OCI-LY1 (cell line): Measurements from ENCODE around the gene MED6.

Experiments
- H2AFZ ChIP-seq: fragments of 200-600 bp; sonication (generic), shearing (Covaris generic); 2 replicates; pipeline ENCODE4 v1.6.0; 2014; ENCODE audit warnings: antibody characterized with exemption, mild to moderate bottlenecking, low read length
- H3F3A ChIP-seq: fragments of 200-600 bp; sonication (generic), shearing (Covaris generic); 2 replicates; pipeline ENCODE4 v1.6.0; 2014; ENCODE audit warnings: mild to moderate bottlenecking, antibody characterized with exemption, low read length, moderate library complexity; ENCODE audit not compliant: insufficient read depth
- H3K27ac ChIP-seq: fragments of 200-600 bp; sonication (generic); 2 replicates; pipeline ENCODE4 v1.5.1; 2014; ENCODE audit warnings: low read length, mixed run types, mild to moderate bottlenecking, low read depth; ENCODE audit not compliant: poor library complexity, severe bottlenecking
- H3K27me3 ChIP-seq: fragments of 200-600 bp; sonication (generic); 2 replicates; pipeline ENCODE4 v1.6.0; 2014; ENCODE audit warnings: antibody characterized with exemption, mild to moderate bottlenecking, low read length, moderate library complexity; ENCODE audit not compliant: insufficient read depth
- H3K36me3 ChIP-seq: fragments of 200-600 bp; sonication (generic); 2 replicates; pipeline ENCODE4 v1.6.1; 2014; ENCODE audit warnings: mild to moderate bottlenecking, antibody characterized with exemption, low read length, moderate library complexity, mixed read lengths; ENCODE audit not compliant: insufficient read depth
- H3K4me1 ChIP-seq: fragments of 200-600 bp; sonication (generic); 2 replicates; pipeline ENCODE4 v1.5.1; 2014; ENCODE audit warnings: mild to moderate bottlenecking, low read length, moderate library complexity; ENCODE audit not compliant: insufficient read depth, severe bottlenecking
- H3K4me2 ChIP-seq: fragments of 200-600 bp; sonication (generic), shearing (Covaris generic); 2 replicates; pipeline ENCODE4 v1.6.1; 2014; ENCODE audit warnings: low read length
- H3K4me3 ChIP-seq: fragments of 200-600 bp; sonication (generic); 2 replicates; pipeline ENCODE4 v1.5.1; 2014; ENCODE audit warnings: low read length, low read depth, mild to moderate bottlenecking, mixed read lengths; ENCODE audit not compliant: poor library complexity, severe bottlenecking
- H3K79me2 ChIP-seq: fragments of 200-600 bp; shearing (Covaris generic); 2 replicates; pipeline ENCODE4 v1.6.1; 2016; ENCODE audit warnings: mixed run types, low read length, mixed read lengths; ENCODE audit not compliant: insufficient read depth
- H3K9ac ChIP-seq: fragments of 200-600 bp; sonication (generic), shearing (Covaris generic); 2 replicates; pipeline ENCODE4 v1.6.1; 2014; ENCODE audit warnings: mild to moderate bottlenecking, low read length, mixed read lengths
- H3K9me2 ChIP-seq: fragments of 200-600 bp; sonication (generic), shearing (Covaris generic); 2 replicates; pipeline ENCODE4 v1.6.1; 2014; ENCODE audit warnings: low read depth, mild to moderate bottlenecking, low read length, mixed read lengths
- H3K9me3 ChIP-seq: fragments of 200-600 bp; shearing (Covaris generic); 2 replicates; pipeline ENCODE4 v1.6.1; 2014; ENCODE audit warnings: low read length, mixed read lengths
- H4K20me1 ChIP-seq: fragments of 200-600 bp; sonication (generic), shearing (Covaris generic); 2 replicates; pipeline ENCODE4 v1.6.0; 2016; ENCODE audit warnings: mild to moderate bottlenecking, low read length; ENCODE audit not compliant: insufficient read depth
- EZH2 ChIP-seq: fragments of 200-600 bp; sonication (generic), shearing (Covaris generic); IDR thresholded peaks from 2 replicates; pipeline ENCODE4 v1.8.0; 2017; ENCODE audit warnings: borderline replicate concordance, mixed run types, mild to moderate bottlenecking, antibody characterized with exemption, low read length, moderate library complexity, mixed read lengths
- TF ChIP-seq, protein P1 (sequence below): fragments of 200-600 bp; sonication (generic), shearing (Covaris generic); IDR thresholded peaks from 2 replicates; pipeline ENCODE4 v1.5.1; 2017; ENCODE audit warnings: mild to moderate bottlenecking, antibody characterized with exemption, low read length, moderate library complexity, mixed read lengths

MED6 gene

GRCh38 chr14:70624972-70625371 lies 24.5 kb upstream of the MED6 start:
- no peak overlapping the region for H3K4me2 ChIP-seq
- no peaks in the 10 kb centered on the region for H3K79me2 ChIP-seq
- H3K9me2 ChIP-seq = no peaks in the 10 kb centered on the region
- H2AFZ ChIP-seq = no peak overlapping the region
- no peak overlapping the region for H3K9ac ChIP-seq
- no peaks in the 10 kb centered on the region for H3K27me3 ChIP-seq
- no peaks in the 10 kb centered on the region for H3F3A ChIP-seq
- no peak overlapping the region for H3K27ac ChIP-seq
- no peak overlapping the region for H3K4me3 ChIP-seq
- TF ChIP-seq, protein P1, sequence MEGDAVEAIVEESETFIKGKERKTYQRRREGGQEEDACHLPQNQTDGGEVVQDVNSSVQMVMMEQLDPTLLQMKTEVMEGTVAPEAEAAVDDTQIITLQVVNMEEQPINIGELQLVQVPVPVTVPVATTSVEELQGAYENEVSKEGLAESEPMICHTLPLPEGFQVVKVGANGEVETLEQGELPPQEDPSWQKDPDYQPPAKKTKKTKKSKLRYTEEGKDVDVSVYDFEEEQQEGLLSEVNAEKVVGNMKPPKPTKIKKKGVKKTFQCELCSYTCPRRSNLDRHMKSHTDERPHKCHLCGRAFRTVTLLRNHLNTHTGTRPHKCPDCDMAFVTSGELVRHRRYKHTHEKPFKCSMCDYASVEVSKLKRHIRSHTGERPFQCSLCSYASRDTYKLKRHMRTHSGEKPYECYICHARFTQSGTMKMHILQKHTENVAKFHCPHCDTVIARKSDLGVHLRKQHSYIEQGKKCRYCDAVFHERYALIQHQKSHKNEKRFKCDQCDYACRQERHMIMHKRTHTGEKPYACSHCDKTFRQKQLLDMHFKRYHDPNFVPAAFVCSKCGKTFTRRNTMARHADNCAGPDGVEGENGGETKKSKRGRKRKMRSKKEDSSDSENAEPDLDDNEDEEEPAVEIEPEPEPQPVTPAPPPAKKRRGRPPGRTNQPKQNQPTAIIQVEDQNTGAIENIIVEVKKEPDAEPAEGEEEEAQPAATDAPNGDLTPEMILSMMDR = no peak
- TF ChIP-seq EZH2 = no peak
- no peaks in the 10 kb centered on the region for H3K4me1 ChIP-seq
- H4K20me1 ChIP-seq = no peaks in the 10 kb centered on the region
- H3K9me3 ChIP-seq = peaks cover 11% of the 10 kb centered on the region
- H3K36me3 ChIP-seq = peaks cover 9% of the 10 kb centered on the region

- H3F3A ChIP-seq = no peaks in the 10 kb centered on the region
- H3K4me2 ChIP-seq = no peak overlapping the region
- H3K4me3 ChIP-seq = no peak overlapping the region
- H4K20me1 ChIP-seq = no peaks in the 10 kb centered on the region
- no peaks in the 10 kb centered on the region for H3K4me1 ChIP-seq
- no peak overlapping the region for H3K27ac ChIP-seq
- H3K27me3 ChIP-seq = no peaks in the 10 kb centered on the region
- no peak overlapping the region for H2AFZ ChIP-seq
- H3K36me3 ChIP-seq = peaks cover 9% of the 10 kb centered on the region
- H3K9ac ChIP-seq = no peak overlapping the region
- TF ChIP-seq, protein P1 = peak; percentile 93
- TF ChIP-seq EZH2 = no peak
- H3K9me3 ChIP-seq = peaks cover 5% of the 10 kb centered on the region
- no peaks in the 10 kb centered on the region for H3K79me2 ChIP-seq
- H3K9me2 ChIP-seq = no peaks in the 10 kb centered on the region
Observed at GRCh38 chr14:70622111-70622712, 21.8 kb upstream of the MED6 start.

DNA sequence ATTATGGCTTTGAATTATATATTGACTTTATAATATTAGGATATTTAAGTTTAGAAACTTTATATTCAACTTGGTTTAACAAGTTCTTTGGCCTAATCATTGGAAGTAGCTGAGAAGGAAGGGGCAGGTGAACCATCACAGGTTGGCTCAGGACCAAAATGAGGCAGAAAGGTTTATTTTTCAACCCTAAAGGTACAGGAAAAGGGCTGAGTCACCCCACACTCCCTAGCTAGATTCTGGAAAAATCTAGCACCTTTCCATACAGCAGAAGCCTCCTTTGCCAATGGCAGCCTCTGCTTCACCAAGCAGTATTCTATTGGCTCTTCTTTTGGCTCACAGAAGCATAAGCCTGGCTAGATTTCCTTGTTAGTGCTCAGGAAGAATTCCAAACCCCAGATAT lies 19.3 kb upstream of the MED6 start:
- Histone ChIP-seq H3K9me2 (no peaks in the 10 kb centered on the region), H3K9me3 (no peaks in the 10 kb centered on the region), H2AFZ (no peak overlapping the region), H3K4me2 (no peak overlapping the region), H4K20me1 (no peaks in the 10 kb centered on the region), H3K4me3 (no peak overlapping the region), H3K9ac (no peak overlapping the region), H3F3A (no peaks in the 10 kb centered on the region), H3K27me3 (no peaks in the 10 kb centered on the region), H3K27ac (no peak overlapping the region), H3K79me2 (no peaks in the 10 kb centered on the region), H3K36me3 (0 out of 2 replicates have a peak, but pooled peaks cover under 1% of the 10 kb centered on the region), H3K4me1 (no peaks in the 10 kb centered on the region)
- no peak for TF ChIP-seq EZH2
- TF ChIP-seq, protein P1 = no peak
